Suprapubic skin (tissue), 4 donors: Measurements from ENCODE around the gene KDM2B.

Experiments used
- CTCF ChIP-seq, 2 donors: fragments of 200-600 bp in 1 of 2; fragments of 450-650 bp in 1 of 2; sonication (generic) in 1 of 2; IDR thresholded peaks; one replicate each; pipeline ENCODE4 v1.5.1; 2016 to 2019; ENCODE audit warnings: antibody characterized with exemption in 2 of 2, mild to moderate bottlenecking in 1 of 2, moderate library complexity in 1 of 2
- EP300 ChIP-seq: sonication (generic); formaldehyde crosslinking; IDR thresholded peaks from one replicate; pipeline ENCODE4 v1.6.1; 2017; ENCODE audit warnings: antibody characterized with exemption
- POLR2AphosphoS5 ChIP-seq, 3 donors: sonication (generic); formaldehyde crosslinking; IDR thresholded peaks; one replicate each; pipeline ENCODE4 v1.6.1; 2017; ENCODE audit warnings: antibody characterized with exemption in 3 of 3

- no peak for TF ChIP-seq EP300
- no peak for TF ChIP-seq CTCF (IDR thresholded peaks at IDR 0.05)
- no peak for TF ChIP-seq POLR2AphosphoS5 (IDR thresholded peaks at IDR 0.05)
These were observed 134.1 kb downstream of the KDM2B start for GRCh38 chr12:121446750-121447149.
